Measurements from ENCODE around the gene ATG101. TPM values are rescaled to one million over a fixed set of nuclear protein-coding genes. Genes with fewer than 3 reads are reported as not detected.

The ATG101 gene
- total RNA-seq, 2 experiments from 2014 or later = 20.6 to 20.9 TPM

DNA sequence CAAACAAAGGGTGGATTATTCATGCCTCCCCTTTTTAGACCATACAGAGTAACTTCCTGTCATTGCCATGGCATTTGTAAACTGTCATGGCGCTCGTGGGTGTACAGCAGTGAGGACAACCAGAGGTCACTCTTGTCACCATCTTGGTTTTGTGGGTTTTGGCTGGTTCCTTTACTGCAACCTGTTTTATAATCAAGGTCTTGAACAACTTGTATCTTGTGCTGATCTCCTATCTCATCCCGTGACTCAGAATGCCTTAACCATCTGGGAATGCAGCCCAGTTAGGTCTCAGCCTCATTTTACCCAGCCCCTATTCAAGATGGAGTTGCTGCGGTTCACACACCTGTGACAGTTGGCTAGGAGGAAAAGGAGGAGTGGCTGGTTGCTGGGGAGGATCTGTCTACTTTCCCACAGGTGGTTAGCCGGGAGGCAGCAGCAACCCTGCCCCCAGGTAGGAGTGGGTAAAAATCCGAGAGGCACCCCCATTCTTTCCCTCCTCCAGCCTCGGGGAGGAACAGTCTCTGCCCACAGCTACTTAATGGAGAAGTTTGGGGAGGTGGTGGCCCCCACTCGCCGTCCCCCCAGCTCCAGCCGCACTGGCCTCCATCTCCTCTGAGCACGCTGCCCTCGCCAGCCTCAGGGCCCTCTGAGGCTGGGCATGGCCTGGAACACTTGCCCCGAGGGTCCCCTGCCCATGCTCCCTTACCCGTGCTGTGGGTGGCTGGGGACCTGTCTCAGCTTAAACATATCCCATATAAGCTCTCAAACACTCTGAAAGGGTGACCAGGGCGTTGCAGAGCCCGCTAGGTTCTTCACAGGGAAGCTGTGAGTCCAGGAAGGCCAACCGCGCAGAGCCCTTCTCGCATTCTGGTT lies 51.4 kb downstream of the ATG101 start:
- Mint-ChIP-seq H3K27ac (no peak overlapping the region), H3K27me3 (peaks cover 47% of the 10 kb centered on the region), H3K9me3 (no peaks in the 10 kb centered on the region), H3K4me3 (no peak overlapping the region), H3K4me1 (ENCODE audit: low read depth) (peaks cover 14% of the 10 kb centered on the region), H3K36me3 (ENCODE audit: low read depth) (no peaks in the 10 kb centered on the region)
- Histone ChIP-seq H3K27ac (ENCODE audit: low read depth in 1 of 2, low read length in 2 of 2) (no peak overlapping the region), H3K9me3 (ENCODE audit: control insufficient read depth in 1 of 2, insufficient read depth in 1 of 2, low read length in 2 of 2) (no peaks in the 10 kb centered on the region), H3K36me3 (ENCODE audit: insufficient read depth, low read length) (no peaks in the 10 kb centered on the region), H3K4me1 (ENCODE audit: insufficient read depth, low read length) (peaks cover 20% of the 10 kb centered on the region), H3K4me3 (ENCODE audit: low read length) (no peak overlapping the region), H3K27me3 (ENCODE audit: control insufficient read depth in 1 of 2, insufficient read depth in 2 of 2, low read length in 2 of 2) (peaks cover 0 to 8% of the 10 kb centered on the region in 2 experiments)
- ATAC-seq (ENCODE audit: poor library complexity) (no peak), DNase-seq (no peak)
- CTCF ChIA-PET = interaction anchor here (0.6 to 3.1 kb wide), 8 partner anchors 11 to 1931 kb away, joined by 3 to 15 read pairs (median 3); no protein-coding TSS in a partner anchor
- POLR2A ChIA-PET = no interaction called here
- intact Hi-C loops (cut with DNase I, micrococcal nuclease) = no loop called here
- TF ChIP-seq, protein P1, sequence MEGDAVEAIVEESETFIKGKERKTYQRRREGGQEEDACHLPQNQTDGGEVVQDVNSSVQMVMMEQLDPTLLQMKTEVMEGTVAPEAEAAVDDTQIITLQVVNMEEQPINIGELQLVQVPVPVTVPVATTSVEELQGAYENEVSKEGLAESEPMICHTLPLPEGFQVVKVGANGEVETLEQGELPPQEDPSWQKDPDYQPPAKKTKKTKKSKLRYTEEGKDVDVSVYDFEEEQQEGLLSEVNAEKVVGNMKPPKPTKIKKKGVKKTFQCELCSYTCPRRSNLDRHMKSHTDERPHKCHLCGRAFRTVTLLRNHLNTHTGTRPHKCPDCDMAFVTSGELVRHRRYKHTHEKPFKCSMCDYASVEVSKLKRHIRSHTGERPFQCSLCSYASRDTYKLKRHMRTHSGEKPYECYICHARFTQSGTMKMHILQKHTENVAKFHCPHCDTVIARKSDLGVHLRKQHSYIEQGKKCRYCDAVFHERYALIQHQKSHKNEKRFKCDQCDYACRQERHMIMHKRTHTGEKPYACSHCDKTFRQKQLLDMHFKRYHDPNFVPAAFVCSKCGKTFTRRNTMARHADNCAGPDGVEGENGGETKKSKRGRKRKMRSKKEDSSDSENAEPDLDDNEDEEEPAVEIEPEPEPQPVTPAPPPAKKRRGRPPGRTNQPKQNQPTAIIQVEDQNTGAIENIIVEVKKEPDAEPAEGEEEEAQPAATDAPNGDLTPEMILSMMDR (IDR thresholded peaks at IDR 0.05) = no peak

- peaks cover 50% of the 10 kb centered on the region for H3K27me3 Mint-ChIP-seq
- Histone ChIP-seq H3K4me3 (ENCODE audit: low read length) (no peak overlapping the region), H3K9me3 (ENCODE audit: control insufficient read depth in 1 of 2, insufficient read depth in 1 of 2, low read length in 2 of 2) (no peaks in the 10 kb centered on the region), H3K27me3 (ENCODE audit: control insufficient read depth in 1 of 2, insufficient read depth in 2 of 2, low read length in 2 of 2) (peaks cover 5 to 8% of the 10 kb centered on the region in 2 experiments), H3K27ac (ENCODE audit: low read depth in 1 of 2, low read length in 2 of 2) (no peak overlapping the region), H3K4me1 (ENCODE audit: insufficient read depth, low read length) (peaks cover 17% of the 10 kb centered on the region), H3K36me3 (ENCODE audit: insufficient read depth, low read length) (no peaks in the 10 kb centered on the region)
- H3K4me3 Mint-ChIP-seq = no peak overlapping the region
- ChIA-PET CTCF (interaction anchor here (0.6 to 3.1 kb wide), 6 partner anchors 11 to 176 kb away, joined by 3 to 15 read pairs (median 3); no protein-coding TSS in a partner anchor), POLR2A (no interaction called here)
- TF ChIP-seq, protein P1 (IDR thresholded peaks at IDR 0.05) = peak; percentile 89
- no peaks in the 10 kb centered on the region for H3K9me3 Mint-ChIP-seq
- no peaks in the 10 kb centered on the region for H3K36me3 Mint-ChIP-seq (ENCODE audit: low read depth)
- H3K4me1 Mint-ChIP-seq (ENCODE audit: low read depth) = peaks cover 7% of the 10 kb centered on the region
- intact Hi-C loops (cut with DNase I, micrococcal nuclease) = loop anchor here in 1 of 2 experiments (1.0 kb wide), 1 partner anchor 97 kb away; no protein-coding TSS in a partner anchor
- DNase-seq = peak; percentile 39 to 79 (median 57)
- H3K27ac Mint-ChIP-seq = no peak overlapping the region
- ATAC-seq (ENCODE audit: poor library complexity) = peak; percentile 58
These were observed 52.2 kb downstream of the ATG101 start for GRCh38 chr12:52121824-52122539.

DNA sequence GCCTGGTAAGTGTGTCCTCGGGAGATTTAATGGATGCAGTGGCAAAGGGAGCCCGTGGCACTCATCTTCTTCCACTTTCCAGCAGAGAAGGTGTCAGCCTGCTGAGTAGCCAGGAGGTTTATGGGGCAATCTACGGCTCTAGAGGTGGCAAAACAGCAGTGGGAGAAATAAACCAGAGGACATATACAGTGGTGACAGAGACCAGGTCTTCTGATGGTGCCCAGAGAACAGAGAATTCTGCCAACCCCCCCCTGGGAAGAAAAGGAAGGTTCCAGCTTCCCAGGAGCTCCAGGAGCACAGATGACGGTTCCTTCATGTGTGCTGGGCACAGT lies 52.7 kb downstream of the ATG101 start:
- no peaks in the 10 kb centered on the region for H3K36me3 ChIP-seq (ENCODE audit: insufficient read depth, low read length)
- no peaks in the 10 kb centered on the region for H3K36me3 Mint-ChIP-seq (ENCODE audit: low read depth)
- intact Hi-C loops (cut with DNase I, micrococcal nuclease) = loop anchor here in 1 of 2 experiments (1.0 kb wide), 1 partner anchor 97 kb away; no protein-coding TSS in a partner anchor
- CTCF ChIA-PET = interaction anchor here (3.1 kb wide), 1 partner anchor 97 kb away, joined by 15 read pairs; no protein-coding TSS in a partner anchor
- no peak overlapping the region for H3K4me3 Mint-ChIP-seq
- POLR2A ChIA-PET = no interaction called here
- no peaks in the 10 kb centered on the region for H3K9me3 Mint-ChIP-seq
- no peak for ATAC-seq (ENCODE audit: poor library complexity)
- peaks cover 17% of the 10 kb centered on the region for H3K4me1 ChIP-seq (ENCODE audit: insufficient read depth, low read length)
- TF ChIP-seq, protein P1 (IDR thresholded peaks at IDR 0.05) = no peak
- no peak overlapping the region for H3K4me3 ChIP-seq (ENCODE audit: low read length)
- H3K27ac ChIP-seq (ENCODE audit: low read depth in 1 of 2, low read length in 2 of 2) = no peak overlapping the region
- no peak overlapping the region for H3K27ac Mint-ChIP-seq
- H3K4me1 Mint-ChIP-seq (ENCODE audit: low read depth) = peaks cover 6% of the 10 kb centered on the region
- H3K27me3 ChIP-seq (ENCODE audit: control insufficient read depth in 1 of 2, insufficient read depth in 2 of 2, low read length in 2 of 2) = peaks cover 8% of the 10 kb centered on the region in 2 experiments
- no peaks in the 10 kb centered on the region for H3K9me3 ChIP-seq (ENCODE audit: control insufficient read depth in 1 of 2, insufficient read depth in 1 of 2, low read length in 2 of 2)
- peaks cover 54% of the 10 kb centered on the region for H3K27me3 Mint-ChIP-seq
- no peak for DNase-seq

All from CD4-positive, alpha-beta T cell (primary cell).